Osteoblast (primary cell): ENCODE results near the gene RNASEL. TPM values are rescaled to one million over a fixed set of nuclear protein-coding genes. Genes with fewer than 3 reads are reported as not detected.

Source experiments
- DNase-seq: peaks from one replicate; pipeline ENCODE4 v3.0.0; 2011; ENCODE audit warnings: low spot score, mixed read lengths; ENCODE audit not compliant: insufficient read length; ENCODE audit errors: missing footprints
- H2AFZ ChIP-seq: 2 replicates; pipeline ENCODE4 v1.6.0; 2011; ENCODE audit warnings: mild to moderate bottlenecking, low read length
- H3K27ac ChIP-seq: 2 replicates; pipeline ENCODE4 v1.5.1; 2011; ENCODE audit warnings: mild to moderate bottlenecking, low read depth, low read length, moderate library complexity
- H3K27me3 ChIP-seq: 2 replicates; pipeline ENCODE4 v1.6.0; 2012; ENCODE audit warnings: mild to moderate bottlenecking, control low read depth, inconsistent platforms, low read length, moderate library complexity; ENCODE audit not compliant: insufficient read depth
- H3K36me3 ChIP-seq: 2 replicates; pipeline ENCODE4 v1.5.1; 2011; ENCODE audit warnings: mild to moderate bottlenecking, low read length, control low read depth, moderate library complexity; ENCODE audit not compliant: insufficient read depth
- H3K4me1 ChIP-seq: 2 replicates; pipeline ENCODE4 v1.5.1; 2011; ENCODE audit warnings: mild to moderate bottlenecking, low read length, control low read depth, moderate library complexity; ENCODE audit not compliant: insufficient read depth
- H3K4me2 ChIP-seq: 2 replicates; pipeline ENCODE4 v1.6.0; 2011; ENCODE audit warnings: mild to moderate bottlenecking, low read length; ENCODE audit not compliant: insufficient read depth
- H3K4me3 ChIP-seq: fragments of 200-600 bp; sonication (generic); 3 replicates; pipeline ENCODE4 v1.5.1; 2012; ENCODE audit warnings: mild to moderate bottlenecking, low read length, inconsistent platforms; ENCODE audit not compliant: insufficient read depth
- H3K79me2 ChIP-seq: 2 replicates; pipeline ENCODE4 v1.6.0; 2012; ENCODE audit warnings: mild to moderate bottlenecking, low read length, control low read depth, inconsistent platforms; ENCODE audit not compliant: insufficient read depth
- H3K9me3 ChIP-seq: 2 replicates; pipeline ENCODE4 v1.5.1; 2011; ENCODE audit warnings: low read depth, low read length, control low read depth
- H4K20me1 ChIP-seq: 2 replicates; pipeline ENCODE4 v1.6.0; 2012; ENCODE audit warnings: mild to moderate bottlenecking, low read length, control low read depth; ENCODE audit not compliant: insufficient read depth
- CTCF ChIP-seq: IDR thresholded peaks from 2 replicates; pipeline ENCODE4 v1.5.1; 2011; ENCODE audit warnings: mild to moderate bottlenecking, low read depth, low read length, moderate library complexity; ENCODE audit errors: extremely low read depth
- total RNA-seq: library from RNA; depleted of rRNA; stranded (reverse); fragments of >200 nt; gene quantifications from 2 replicates; pipeline ENCODE4 v1.2.3, GENCODE V29; 2012

Gene RNASEL
- total RNA-seq, 1 donor, result 7.2 TPM

GRCh38 chr1:182629080-182629479 lies 40.0 kb upstream of the RNASEL start:
- Histone ChIP-seq H3K4me1 (no peaks in the 10 kb centered on the region), H3K27ac (no peak overlapping the region), H4K20me1 (no peaks in the 10 kb centered on the region), H3K36me3 (no peaks in the 10 kb centered on the region), H3K9me3 (no peaks in the 10 kb centered on the region), H3K79me2 (no peaks in the 10 kb centered on the region), H3K4me3 (no peak overlapping the region), H3K27me3 (no peaks in the 10 kb centered on the region), H2AFZ (no peak overlapping the region), H3K4me2 (no peak overlapping the region)
- no peak for DNase-seq
- TF ChIP-seq CTCF, result no peak

GRCh38 chr1:182628657-182629056 lies 39.6 kb upstream of the RNASEL start:
- no peak overlapping the region for H3K27ac ChIP-seq
- H3K9me3 ChIP-seq, result no peaks in the 10 kb centered on the region
- no peak overlapping the region for H3K4me3 ChIP-seq
- TF ChIP-seq CTCF, result no peak
- no peaks in the 10 kb centered on the region for H3K79me2 ChIP-seq
- no peak overlapping the region for H2AFZ ChIP-seq
- H3K36me3 ChIP-seq, result no peaks in the 10 kb centered on the region
- no peak overlapping the region for H3K4me2 ChIP-seq
- no peaks in the 10 kb centered on the region for H3K27me3 ChIP-seq
- no peaks in the 10 kb centered on the region for H3K4me1 ChIP-seq
- H4K20me1 ChIP-seq, result no peaks in the 10 kb centered on the region
- DNase-seq, result no peak

GRCh38 chr1:182627622-182628021 lies 38.6 kb upstream of the RNASEL start:
- no peaks in the 10 kb centered on the region for H3K27me3 ChIP-seq
- H2AFZ ChIP-seq, result no peak overlapping the region
- H3K9me3 ChIP-seq, result no peaks in the 10 kb centered on the region
- no peak for DNase-seq
- H3K4me1 ChIP-seq, result no peaks in the 10 kb centered on the region
- H3K36me3 ChIP-seq, result no peaks in the 10 kb centered on the region
- H3K4me3 ChIP-seq, result no peak overlapping the region
- no peaks in the 10 kb centered on the region for H3K79me2 ChIP-seq
- no peak overlapping the region for H3K4me2 ChIP-seq
- no peak overlapping the region for H3K27ac ChIP-seq
- TF ChIP-seq CTCF, result no peak
- H4K20me1 ChIP-seq, result no peaks in the 10 kb centered on the region

GRCh38 chr1:182626527-182626926 lies 37.5 kb upstream of the RNASEL start:
- no peak overlapping the region for H2AFZ ChIP-seq
- no peaks in the 10 kb centered on the region for H3K79me2 ChIP-seq
- no peak overlapping the region for H3K4me3 ChIP-seq
- H3K36me3 ChIP-seq, result no peaks in the 10 kb centered on the region
- H3K4me2 ChIP-seq, result no peak overlapping the region
- TF ChIP-seq CTCF, result no peak
- no peaks in the 10 kb centered on the region for H3K4me1 ChIP-seq
- no peak for DNase-seq
- H4K20me1 ChIP-seq, result no peaks in the 10 kb centered on the region
- H3K27ac ChIP-seq, result no peak overlapping the region
- no peaks in the 10 kb centered on the region for H3K27me3 ChIP-seq
- no peaks in the 10 kb centered on the region for H3K9me3 ChIP-seq
